T-helper 2 cell treated with Interferon-gamma antibody and Interleukin-4, amounts not matched to agents 100 ng/mL and 5 ng/mL, for 36 hours (primary cell): Measurements from ENCODE around the gene FIBCD1. TPM values are rescaled to one million over a fixed set of nuclear protein-coding genes. Genes with fewer than 3 reads are reported as not detected.
"Not testable (repeated sequence)": the region's sequence is repeated elsewhere in the genome, so short reads cannot be mapped to it uniquely, and the experiment has no call there.

ENCODE experiments used
- intact Hi-C: fragments of 100-400 bp; cut with micrococcal nuclease; formaldehyde crosslinking; loops from one replicate; pipeline ENCODE4 v1.15.1; 2023
- total RNA-seq: library from RNA; stranded (reverse); gene quantifications from 2 replicates; pipeline ENCODE4 v1.2.3, GENCODE V29; 2022

Gene FIBCD1
- total RNA-seq, 1 donor from 2014 or later = not detected

- intact Hi-C loops = no loop called here
Measured at GRCh38 chr9:130955947-130956621, 17.0 kb upstream of the FIBCD1 start.

DNA sequence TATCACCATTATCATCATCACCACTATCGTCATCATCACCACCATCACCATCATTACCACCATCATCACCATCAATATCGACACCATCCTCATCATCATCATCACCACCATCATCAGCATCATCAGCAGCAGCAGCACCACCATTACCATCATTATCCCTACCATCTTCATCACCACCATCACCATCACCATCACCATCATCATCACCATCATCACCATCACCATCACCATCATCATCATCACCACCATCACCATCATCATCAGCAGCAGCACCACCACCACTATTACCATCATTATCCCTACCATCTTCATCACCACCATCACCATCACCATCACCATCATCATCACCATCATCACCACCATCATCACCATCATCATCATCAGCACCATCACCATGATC is 15.9 kb upstream of the FIBCD1 start:
- intact Hi-C loops = not testable (repeated sequence)

DNA sequence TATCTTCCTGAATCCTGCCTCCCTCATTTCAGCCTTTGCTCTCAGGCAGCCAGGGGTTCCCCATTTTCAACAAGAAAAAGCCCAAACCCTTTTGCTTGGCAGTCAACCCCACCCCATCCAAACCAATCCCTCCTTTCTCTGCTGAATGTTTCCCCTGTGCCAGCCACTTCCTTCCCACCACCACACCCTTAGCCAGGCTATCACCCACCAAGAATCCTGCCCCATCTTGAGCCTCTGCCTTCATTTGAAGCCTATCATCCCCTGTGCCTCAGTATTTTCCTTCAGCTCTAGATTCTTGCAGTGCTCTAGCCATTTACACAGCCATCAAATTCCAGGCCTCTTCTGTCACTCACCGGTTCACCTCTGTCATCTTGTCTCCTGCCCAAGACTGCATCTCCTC is 15.3 kb upstream of the FIBCD1 start:
- intact Hi-C loops = no loop called here

DNA sequence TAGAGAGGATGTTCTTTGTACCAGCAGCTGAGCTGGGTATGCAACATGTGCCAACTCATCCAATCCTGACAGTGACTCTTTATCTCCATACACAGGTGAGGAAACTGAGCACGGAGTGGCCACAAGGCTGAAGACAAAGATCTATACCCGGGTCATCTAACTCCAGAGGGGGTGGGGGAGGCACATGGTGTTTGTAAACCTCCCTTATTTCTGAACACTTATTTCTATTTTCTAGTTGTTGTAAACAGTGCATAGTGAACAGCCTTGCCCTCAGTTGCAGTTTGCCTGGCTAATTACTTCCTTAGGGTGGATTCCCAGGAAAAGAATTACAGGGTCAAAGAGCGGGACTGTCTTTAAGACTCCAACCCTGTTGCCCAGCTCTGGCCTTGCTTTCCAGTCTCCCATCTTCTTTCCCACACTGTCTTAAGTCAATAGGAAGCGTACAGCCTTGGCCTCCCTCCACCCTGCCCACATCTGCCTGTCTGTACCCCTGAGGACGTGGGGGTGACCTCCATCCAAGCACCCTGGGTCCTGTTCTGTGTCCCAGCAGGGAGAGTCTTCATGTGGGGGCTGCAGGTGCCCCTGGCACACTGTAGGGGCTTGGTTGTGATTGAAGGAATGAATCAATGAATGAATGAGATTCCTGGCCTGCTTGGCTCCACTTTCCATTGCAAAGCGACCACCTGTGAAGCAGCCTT is 13.2 kb upstream of the FIBCD1 start:
- intact Hi-C loops = no loop called here

DNA sequence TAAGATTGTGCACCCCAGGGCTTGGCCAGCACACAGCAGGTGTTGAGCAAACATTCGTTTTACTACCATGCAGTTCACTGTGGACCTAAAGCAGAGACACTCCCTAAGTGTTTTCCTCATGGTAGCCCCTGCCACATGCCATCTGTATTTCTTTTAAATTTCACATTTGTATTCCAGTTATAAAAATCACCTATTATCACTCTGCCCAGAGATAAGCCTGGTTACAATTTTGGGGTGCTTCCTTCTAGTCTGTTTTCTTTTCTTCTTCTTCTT is 10.9 kb upstream of the FIBCD1 start:
- intact Hi-C loops = no loop called here

- intact Hi-C loops = loop anchor here (10.0 kb wide), 1 partner anchor 175 kb away; no protein-coding TSS in a partner anchor
Measured at GRCh38 chr9:130949188-130950038, 10.4 kb upstream of the FIBCD1 start.

DNA sequence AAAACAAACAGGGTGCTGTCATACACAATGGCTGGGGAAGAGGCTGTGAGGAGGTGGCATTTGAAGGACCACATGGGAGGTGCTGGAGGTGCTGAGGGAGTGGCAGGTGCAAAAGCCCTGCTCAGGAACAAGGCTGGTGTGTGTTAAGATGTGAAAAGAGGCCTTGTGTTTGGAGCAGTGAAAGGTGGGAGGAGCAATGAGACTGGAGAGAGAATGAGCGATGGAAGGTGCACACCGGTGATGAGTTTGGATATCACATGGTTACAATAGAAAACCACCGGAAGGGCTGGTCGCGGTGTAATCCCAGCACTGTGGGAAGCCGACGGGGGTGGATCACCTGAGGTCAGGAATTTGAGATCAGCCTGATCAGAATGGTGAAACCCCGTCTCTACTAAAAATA is 9.2 kb upstream of the FIBCD1 start:
- intact Hi-C loops = loop anchor here (10.0 kb wide), 1 partner anchor 173 kb away; no protein-coding TSS in a partner anchor

DNA sequence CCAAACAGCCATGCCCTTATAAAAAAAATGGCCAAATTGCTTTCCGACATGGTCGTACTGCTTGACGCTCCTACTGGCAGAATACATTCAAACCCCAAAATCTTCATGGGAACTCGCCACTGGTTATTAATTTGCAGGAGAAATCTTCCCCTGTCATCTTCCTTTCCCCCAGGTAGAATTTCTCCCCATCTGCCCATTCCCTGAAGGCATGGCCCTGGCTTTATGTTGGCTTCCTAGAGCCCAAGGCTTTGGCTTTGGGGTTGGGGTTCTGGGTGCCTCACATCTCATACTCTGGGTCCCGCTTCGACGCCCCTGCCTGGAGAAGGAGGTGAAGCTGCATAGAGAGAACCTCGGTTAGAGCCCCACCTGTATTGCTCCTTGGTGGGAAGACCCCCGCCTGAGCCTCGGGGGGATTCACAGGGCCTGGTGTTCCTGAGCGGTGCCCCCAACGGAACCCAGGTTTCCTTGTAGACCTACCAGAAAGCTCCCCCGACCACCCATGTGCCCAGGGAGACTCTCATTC is 8.6 kb upstream of the FIBCD1 start:
- intact Hi-C loops = loop anchor here (10.0 kb wide), 1 partner anchor 173 kb away; no protein-coding TSS in a partner anchor

- intact Hi-C loops = loop anchor here (10.0 kb wide), 1 partner anchor 172 kb away; no protein-coding TSS in a partner anchor
Measured at GRCh38 chr9:130946766-130947617, 7.9 kb upstream of the FIBCD1 start.

- intact Hi-C loops = loop anchor here (10.0 kb wide), 1 partner anchor 170 kb away; no protein-coding TSS in a partner anchor
Measured at GRCh38 chr9:130945173-130945572, 6.1 kb upstream of the FIBCD1 start.

DNA sequence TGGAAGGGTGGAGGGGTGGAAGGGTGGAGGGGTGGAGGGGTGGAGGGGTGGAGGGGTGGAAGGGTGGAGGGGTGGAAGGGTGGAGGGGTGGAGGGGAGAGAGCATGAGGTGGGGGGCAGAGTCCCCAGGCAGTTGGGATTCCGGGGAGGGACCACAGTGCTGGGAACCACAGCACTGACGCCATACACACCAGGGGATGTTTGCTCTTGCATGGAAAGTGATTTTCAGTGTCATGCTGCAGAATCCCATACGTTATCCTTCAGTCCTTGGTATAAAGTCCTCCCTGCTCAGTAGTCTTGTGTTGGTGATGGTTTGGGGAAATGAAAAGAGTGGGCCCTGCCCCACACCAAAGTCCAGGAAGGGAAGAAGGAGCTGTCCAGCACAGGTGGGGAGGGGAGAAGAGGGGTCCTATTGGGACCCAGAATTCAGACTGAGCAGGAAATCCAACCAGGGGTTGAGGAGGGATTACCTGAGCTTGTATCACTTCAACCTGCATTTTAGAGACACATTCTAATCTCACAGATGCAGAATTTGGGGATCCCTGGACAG is 5.5 kb upstream of the FIBCD1 start:
- intact Hi-C loops = loop anchor here (10.0 kb wide), 1 partner anchor 170 kb away; no protein-coding TSS in a partner anchor

DNA sequence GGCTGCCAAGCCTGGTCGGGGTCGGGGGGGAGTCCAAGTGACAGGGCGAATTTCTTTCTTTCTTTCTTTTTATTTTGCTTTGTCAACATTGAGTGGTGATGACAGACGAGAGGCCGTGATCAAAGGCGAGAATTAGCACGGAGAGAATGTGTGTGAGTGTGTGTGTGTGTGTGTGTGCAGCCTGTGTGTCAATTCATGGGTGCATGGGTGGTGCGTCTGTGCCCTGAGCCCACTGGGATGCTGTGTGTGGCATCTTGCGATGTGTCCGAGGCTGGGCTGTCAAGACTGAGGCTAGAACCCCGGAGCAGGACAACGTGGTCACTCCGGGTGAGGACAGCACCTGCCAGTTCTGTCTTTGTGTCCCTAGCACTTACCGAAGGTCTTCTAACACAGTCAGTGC is 4.7 kb upstream of the FIBCD1 start:
- intact Hi-C loops = loop anchor here (10.0 kb wide), 1 partner anchor 169 kb away; no protein-coding TSS in a partner anchor

DNA sequence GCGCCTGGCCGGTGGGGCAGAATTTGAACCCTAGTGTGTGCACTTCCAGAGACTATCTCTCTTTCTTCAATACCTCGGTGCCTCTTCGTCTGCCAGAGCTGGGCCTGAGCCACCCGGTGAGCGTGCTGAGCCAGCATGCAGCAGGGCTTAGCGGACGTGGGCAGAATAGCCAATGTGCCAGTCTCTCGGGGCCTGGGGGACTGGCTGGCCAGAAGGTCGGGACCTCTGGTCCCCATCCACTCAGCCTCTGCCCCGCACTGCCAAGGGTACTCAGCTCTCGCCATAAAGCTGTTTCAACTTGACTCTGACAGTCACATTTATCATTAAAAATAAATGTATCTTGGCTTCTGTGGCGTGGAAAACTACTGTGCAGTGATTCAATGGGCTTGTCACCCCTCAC is 4.2 kb upstream of the FIBCD1 start:
- intact Hi-C loops = loop anchor here (10.0 kb wide), 1 partner anchor 168 kb away; no protein-coding TSS in a partner anchor

DNA sequence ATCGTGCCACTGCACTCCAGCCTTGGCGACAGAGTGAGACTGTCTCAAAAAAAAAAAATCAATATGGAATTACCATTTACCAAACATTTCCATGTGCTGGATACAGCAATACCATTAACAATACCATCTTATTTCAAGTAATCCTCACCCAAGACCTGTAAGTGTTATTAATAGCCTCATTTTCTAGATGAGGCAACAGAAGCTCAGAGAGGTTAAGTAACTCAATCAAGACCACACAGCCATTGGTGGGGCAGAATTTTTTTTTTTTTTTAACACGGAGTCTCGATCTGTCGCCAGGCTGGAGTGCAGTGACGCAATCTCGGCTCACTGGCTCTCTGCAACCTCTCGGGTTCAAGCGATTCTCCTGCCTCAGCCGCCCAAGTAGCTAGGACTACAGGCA is 3.6 kb upstream of the FIBCD1 start:
- intact Hi-C loops = loop anchor here (10.0 kb wide), 1 partner anchor 168 kb away; no protein-coding TSS in a partner anchor

- intact Hi-C loops = loop anchor here (10.0 kb wide), 1 partner anchor 167 kb away; no protein-coding TSS in a partner anchor
Measured at GRCh38 chr9:130942084-130942483, 3.0 kb upstream of the FIBCD1 start.

DNA sequence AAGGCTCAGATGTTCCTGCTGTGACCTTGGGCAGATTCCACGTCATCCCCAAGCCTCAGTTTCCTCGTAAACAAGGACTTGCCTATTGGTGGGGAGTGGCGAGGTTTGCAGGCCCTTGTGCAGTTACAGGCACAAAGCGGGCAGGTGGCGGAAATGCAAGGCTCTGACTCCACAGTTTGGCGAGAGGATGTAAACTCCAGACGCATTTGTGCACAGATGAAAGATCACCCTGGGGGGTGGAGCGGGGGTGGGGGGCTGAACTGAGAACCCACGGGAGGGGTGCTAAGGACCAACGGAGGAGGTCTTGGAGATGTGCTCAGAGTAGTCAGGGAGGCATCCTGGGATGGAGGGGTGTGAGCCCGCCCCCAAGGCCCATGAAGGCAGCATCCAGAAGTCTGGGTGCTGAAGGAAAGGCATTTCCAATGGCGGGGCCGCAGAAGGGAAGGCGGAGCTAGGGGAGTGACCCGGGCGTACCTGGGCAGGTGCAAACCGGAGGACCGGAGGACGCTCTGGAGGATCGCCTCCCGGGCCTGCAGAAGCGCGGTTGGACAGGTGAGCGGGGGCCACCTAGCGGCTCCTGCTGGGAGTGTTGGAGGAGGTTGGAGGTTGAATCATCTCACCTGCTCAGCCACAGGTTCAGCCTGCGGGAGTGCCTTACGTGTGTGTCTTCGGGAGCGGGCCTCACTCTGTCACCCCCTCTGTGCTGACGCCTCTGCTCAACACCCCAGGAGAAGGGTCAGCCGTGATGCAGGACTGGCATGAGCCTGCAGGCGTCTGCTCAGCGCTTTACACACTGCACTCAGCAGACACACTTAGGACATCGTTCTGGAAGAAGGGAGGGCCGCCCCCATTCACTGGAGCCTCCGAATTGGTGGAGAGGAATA is 1.9 kb upstream of the FIBCD1 start:
- intact Hi-C loops = loop anchor here (2.0 to 10.0 kb wide), 3 partner anchors 74 to 240 kb away; no protein-coding TSS in a partner anchor

DNA sequence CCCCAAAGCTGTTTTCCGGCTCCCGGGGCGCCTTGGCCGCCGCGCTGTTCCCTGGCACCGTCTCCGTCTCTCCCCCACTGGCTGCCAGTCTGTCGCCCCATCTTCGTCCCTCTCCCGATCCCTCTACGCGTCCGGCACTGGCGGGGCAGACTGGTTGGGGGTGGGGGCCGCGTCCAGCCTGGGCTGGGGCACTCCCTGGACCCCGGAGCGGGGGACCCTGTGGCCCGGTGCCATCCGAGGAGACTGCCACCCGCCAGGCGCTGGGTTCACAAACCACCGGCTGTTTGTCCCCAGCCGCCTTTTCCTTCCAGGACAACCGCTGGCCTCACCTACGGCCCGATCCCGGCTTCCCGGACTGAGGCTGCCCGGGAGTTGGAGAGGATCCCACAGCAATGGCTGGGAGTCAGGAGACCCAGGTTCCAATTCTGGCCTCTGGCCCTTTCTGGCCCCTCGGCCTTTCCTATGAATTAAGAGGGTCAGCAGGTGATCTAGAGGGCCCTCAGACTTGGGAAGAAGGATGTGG is 1.0 kb upstream of the FIBCD1 start:
- intact Hi-C loops = loop anchor here (2.0 to 10.0 kb wide), 3 partner anchors 73 to 239 kb away; no protein-coding TSS in a partner anchor

DNA sequence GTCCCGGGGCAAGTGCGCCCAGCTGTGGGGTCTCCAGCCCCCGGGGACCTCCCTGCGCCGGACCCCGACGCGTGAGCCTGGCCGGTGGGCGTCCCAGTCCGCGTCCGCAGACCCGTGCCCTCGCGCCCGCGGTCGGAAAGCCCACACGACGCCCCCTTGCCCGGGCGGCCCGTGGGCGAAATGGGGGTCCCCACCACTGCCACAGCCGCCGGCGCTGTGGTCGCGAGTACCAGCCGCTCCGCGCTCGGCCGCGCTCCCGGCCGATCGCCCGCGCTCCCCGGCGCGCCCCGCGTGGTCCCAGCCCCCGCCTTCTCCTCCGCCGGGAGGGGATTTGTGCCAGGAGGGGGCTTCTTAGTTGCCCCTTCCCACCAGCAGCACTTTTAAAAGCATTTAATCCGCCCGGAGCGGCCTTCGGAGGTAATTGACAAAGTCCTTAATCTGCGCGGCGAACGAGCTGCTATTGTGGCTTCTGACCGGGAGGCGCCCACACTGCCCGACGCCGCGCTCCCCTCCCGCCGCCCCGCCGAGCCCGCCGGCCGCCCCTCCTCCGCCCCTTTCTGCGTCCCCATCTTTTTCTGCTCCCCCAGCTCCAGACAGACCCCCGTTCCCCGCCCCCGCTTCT is 469 bp upstream of the FIBCD1 start:
- intact Hi-C loops = loop anchor here (2.0 to 10.0 kb wide), 3 partner anchors 73 to 239 kb away; no protein-coding TSS in a partner anchor
